Fibroblast of mammary gland (primary cell): ENCODE results near the gene CRYBA2.

Experiments
- DNase-seq: peaks from one replicate; pipeline ENCODE4 v3.0.0-alpha.2; 2010; ENCODE audit warnings: low read depth
- H3K4me3 ChIP-seq: 2 replicates; pipeline ENCODE4 v1.5.1; 2011; ENCODE audit warnings: low read depth, mild to moderate bottlenecking, low read length, moderate library complexity; ENCODE audit not compliant: control insufficient read depth
- CTCF ChIP-seq: conservative IDR thresholded peaks from 2 replicates; pipeline ENCODE4 v1.5.1; 2011; ENCODE audit warnings: low read depth, low read length, inconsistent platforms; ENCODE audit not compliant: control insufficient read depth, insufficient read depth

Gene CRYBA2

GRCh38 chr2:218988650-218989049 lies 4.6 kb downstream of the CRYBA2 start:
- DNase-seq, result no peak
- H3K4me3 ChIP-seq, result no peak overlapping the region
- no peak for TF ChIP-seq CTCF

GRCh38 chr2:218988164-218988563 lies 5.1 kb downstream of the CRYBA2 start:
- DNase-seq, result no peak
- TF ChIP-seq CTCF, result no peak
- no peak overlapping the region for H3K4me3 ChIP-seq

- no peak overlapping the region for H3K4me3 ChIP-seq
- TF ChIP-seq CTCF, result no peak
- no peak for DNase-seq
Observed at GRCh38 chr2:218986148-218986761, 7.0 kb downstream of the CRYBA2 start.

- TF ChIP-seq CTCF, result no peak
- H3K4me3 ChIP-seq, result no peak overlapping the region
- no peak for DNase-seq
Observed at GRCh38 chr2:218985325-218986091, 7.7 kb downstream of the CRYBA2 start.

GRCh38 chr2:218985021-218985324 lies 8.2 kb downstream of the CRYBA2 start, which contains the start of gene FEV:
Gene FEV, minus strand, starts transcription at chr2:218985184. Its CDS starts 109 bp downstream, at chr2:218985075.
- no peak for TF ChIP-seq CTCF
- DNase-seq, result no peak
- no peak within 1 kb of the TSS for H3K4me3 ChIP-seq

- DNase-seq, result no peak
- TF ChIP-seq CTCF, result no peak
- H3K4me3 ChIP-seq, result no peak overlapping the region
Observed at GRCh38 chr2:218984239-218985020, 8.8 kb downstream of the CRYBA2 start.
